HG03457 (cell line): ENCODE results near the gene AFF4.
"Not testable (repeated sequence)": the region's sequence is repeated elsewhere in the genome, so short reads cannot be mapped to it uniquely, and the experiment has no call there.

Source experiments
- ATAC-seq: cut with Tn5 transposase; IDR thresholded peaks from one replicate; pipeline ENCODE4 v1.9.1; 2021; ENCODE audit warnings: moderate number of reproducible peaks; ENCODE audit not compliant: unreplicated experiment

AFF4 gene

DNA sequence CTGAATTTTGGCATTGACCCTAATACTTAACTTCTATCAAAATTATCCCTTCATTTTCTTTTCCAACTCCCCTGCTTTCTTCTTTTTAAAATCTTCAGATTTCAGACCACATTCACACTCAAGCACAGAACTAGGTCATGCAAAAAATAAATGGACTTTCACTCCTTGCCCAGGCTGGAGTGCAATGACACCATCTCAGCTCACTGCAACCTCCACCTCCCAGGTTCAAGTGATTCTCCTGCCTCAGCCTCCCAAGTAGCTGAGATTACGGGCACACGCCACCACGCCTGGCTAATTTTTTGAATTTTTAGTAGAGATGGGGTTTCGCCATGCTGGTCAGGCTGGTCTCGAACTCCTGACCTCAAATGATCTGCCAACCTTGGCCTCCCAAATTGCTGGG, 108.4 kb downstream of the AFF4 start:
- ATAC-seq: not testable (repeated sequence)

GRCh38 chr5:132854301-132854700, 109.1 kb downstream of the AFF4 start:
- ATAC-seq: no peak

DNA sequence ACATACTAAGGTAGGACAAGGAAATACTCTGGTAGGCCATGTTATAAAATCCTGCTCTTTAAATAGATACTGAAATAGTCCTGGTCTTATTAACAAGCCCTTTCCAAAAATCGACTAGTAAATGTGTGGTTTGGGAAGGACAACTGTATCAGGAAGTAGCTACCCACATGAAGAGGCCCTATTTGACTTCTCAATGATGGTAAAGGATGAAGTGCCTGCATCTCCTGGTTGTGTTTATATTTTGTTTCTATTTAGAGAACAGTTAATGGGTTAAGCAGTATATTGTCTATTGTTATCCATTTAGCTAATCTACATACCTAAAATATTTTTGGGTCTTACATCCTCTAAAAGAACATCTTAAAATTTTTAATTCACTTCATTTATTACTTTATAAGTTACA, 109.6 kb downstream of the AFF4 start:
- ATAC-seq: no peak

GRCh38 chr5:132853323-132853722, 110.1 kb downstream of the AFF4 start:
- no peak for ATAC-seq

- no peak for ATAC-seq
These were observed 113.4 kb downstream of the AFF4 start for GRCh38 chr5:132850066-132850465.

DNA sequence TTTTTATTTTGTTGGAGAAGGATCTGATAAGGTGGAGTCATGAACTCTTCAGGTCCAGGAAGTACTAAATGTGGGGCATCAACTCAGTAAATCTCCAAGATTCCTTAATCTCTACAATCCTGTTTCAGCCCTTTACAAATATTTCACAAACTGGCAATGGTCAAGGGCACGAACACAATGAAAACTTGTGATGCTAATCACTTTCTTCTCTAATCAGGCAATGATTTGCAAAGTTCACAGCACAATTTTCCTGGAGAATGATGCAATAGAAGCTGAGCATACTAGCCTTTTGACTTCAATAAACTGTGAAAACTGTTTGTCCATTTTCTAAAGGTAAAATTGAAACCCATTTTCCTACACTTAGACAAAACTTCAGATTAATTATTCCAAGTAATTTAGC, 114.1 kb downstream of the AFF4 start:
- ATAC-seq: no peak

- no peak for ATAC-seq
These were observed 115.2 kb downstream of the AFF4 start for GRCh38 chr5:132848270-132848669.

DNA sequence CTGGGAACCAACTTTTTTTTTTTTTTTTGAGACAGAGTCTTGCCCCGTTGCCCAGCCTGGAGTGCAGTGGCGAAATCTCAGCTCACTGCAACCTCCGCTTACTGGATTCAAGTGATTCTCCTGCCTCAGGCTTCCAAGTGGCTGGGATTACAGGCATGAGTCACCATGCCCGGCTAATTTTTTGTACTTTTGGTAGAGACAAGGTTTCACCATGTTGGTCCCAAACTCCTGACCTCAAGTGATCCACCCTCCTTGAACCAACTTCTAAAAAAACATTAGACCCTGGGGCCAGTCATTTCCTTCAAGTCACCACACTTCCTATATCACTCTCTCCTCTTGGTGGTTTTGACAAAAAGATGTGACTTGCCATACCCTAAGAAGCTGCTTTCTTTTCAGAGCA, 122.1 kb downstream of the AFF4 start:
- no peak for ATAC-seq

DNA sequence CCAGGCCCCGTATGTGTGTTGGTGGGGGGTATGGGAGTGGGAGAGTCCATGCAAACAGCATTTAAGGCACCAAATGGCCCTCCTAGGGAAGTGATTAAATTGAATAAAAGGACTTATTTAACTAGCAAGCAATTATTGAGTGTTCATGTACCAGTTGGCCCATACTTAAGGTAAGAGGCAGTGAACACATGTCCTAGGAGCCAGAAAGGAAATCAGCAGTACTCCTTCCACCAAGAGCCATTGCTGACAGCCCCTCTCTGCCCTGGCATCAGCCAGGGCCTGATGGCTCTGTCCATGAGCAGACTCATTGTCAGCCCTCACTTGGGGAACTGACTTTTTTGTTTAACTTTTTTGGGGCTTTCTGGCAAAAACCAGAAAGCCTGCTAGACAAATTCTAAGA, 122.5 kb downstream of the AFF4 start:
- no peak for ATAC-seq

GRCh38 chr5:132840313-132840712, 123.1 kb downstream of the AFF4 start:
- ATAC-seq: no peak

DNA sequence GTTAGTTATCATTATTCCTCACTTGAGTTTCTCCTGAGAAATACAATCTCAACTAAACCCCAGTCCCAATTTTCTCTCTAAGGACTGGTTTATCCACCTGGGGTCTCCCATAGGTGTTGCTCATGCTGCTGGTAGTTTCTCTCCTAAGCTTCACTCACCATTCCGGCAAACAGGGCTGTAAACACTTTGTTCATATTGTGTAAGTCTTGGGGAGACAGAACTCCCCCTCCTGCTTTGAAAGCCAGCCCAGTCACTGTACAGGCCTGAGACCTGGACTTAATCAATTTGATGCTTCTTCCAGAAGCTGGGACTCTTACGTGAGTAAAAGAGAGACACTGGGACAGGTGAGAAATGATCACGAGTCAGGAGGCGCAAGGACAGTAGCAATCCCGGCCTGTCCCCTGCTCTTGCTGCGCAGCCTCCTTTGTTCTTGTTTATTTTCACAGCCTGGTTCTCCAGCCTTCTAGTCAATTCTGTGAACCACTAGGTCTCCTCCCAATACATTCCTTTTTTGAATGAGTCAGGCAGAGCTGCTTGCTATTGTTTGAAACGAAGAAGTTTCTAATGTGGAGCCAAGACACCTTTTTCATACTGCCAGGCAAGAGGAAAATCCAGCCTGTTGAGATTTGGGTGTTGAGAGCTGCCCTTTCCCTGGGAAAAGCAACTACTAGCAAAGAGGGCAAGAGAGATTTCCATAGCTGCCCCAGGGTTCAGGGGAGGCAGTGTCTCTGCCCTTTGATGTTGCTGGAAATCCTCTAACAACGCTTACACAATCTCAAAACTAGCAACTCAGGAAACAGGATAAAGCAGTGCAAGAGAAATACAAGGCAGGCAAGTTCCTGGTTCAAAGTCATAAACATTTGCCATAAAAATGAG, 123.8 kb downstream of the AFF4 start:
- no peak for ATAC-seq

DNA sequence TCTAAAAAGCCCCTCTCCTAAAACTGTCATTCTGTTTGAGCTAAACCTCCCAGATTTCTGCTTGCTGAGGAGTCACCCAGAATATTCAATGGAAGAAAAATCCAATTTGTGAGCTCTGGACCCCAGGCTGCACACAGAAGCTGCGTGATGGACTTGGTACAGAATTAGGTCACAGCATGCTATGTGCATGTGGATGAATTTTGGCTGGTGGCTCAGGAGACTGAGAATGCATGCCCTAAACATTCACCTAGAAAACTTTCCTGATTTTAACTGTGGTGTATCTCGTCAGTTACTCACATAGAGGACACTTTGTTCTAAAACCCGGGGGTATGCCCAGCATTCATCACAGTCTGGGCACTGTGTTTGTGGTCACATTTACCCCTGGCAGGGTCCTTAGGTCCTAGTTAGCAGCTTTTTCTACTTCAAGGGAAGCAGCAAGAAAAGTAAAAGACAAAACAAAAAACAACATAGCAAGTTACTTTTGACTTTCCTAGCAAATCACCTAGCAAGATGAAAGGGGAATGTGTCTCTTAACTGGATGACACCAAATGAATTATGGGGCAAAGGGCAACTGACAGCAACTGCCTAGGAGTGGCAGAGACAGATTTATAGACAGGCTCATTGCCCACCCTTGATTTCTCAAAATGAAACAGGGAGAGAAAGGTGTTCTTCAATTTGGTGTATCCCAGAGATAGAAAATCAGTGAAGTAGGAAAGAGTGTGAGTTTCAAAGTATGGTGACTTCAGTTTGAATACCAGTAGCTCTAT, 124.7 kb downstream of the AFF4 start:
- no peak for ATAC-seq

GRCh38 chr5:132837868-132838267, 125.6 kb downstream of the AFF4 start:
- no peak for ATAC-seq

DNA sequence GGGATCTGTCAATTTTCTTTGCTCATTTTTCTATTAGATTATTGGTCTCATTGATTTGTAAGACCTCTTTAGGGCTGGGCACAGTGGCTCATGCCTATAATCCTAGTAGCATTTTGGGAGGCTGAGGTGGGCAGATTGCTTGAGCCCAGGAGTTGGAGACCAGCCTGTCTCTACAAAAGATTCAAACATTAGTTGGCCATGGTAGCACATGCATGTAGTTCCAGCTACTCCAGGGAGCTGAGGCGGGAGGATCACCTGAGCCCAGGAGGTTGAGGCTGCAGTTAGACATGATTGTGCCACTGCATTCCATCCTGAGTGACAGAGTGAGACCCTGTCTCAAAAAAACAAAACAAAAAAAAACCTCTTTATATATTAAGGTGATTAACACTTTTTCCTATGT, 126.6 kb downstream of the AFF4 start:
- ATAC-seq: no peak

GRCh38 chr5:132834057-132834456, 129.4 kb downstream of the AFF4 start:
- no peak for ATAC-seq

GRCh38 chr5:132832612-132833011, 130.8 kb downstream of the AFF4 start:
- ATAC-seq: no peak

GRCh38 chr5:132831095-132831860, 132.2 kb downstream of the AFF4 start:
- ATAC-seq: no peak

GRCh38 chr5:132830436-132831094, 132.9 kb downstream of the AFF4 start, which contains the start of gene SHROOM1:
Gene SHROOM1 (minus strand): TSS chr5:132830647. CDS start chr5:132826140, 4,507 bp downstream.
- ATAC-seq: peak; percentile 62

DNA sequence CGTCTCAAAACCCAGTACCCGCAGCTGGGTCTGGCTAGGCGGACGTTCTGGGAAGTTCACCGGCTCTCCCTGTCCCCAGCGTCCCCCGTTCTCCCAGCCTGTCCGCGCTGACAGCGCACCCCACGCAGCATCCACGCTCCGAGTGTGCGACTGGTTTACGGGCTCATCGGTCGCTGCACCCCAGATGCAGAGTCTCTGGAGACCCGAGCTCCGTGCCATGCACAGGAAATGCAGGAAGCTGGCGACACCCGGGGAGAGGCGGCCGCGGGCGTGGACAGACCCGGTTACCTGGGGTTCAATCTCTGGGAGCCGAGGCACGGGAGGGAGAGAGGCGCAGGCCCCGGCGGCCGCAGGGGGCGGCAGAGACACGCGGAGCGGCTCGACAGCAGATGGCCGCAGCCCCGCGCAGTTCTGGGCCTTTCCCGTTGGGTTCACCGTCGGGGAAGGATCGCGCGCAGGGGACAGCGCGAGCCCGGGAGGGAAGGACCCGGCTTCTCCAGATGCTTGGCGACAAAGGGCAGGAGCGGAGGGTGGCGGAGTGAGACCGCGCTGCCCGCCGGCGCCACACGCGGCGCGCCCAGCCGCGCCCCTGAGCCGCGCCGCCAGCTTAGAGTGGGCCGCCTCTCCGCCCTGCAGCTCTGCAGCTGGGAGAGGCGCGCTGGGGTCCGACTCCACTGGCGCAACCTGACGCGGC, 133.5 kb downstream of the AFF4 start:
- ATAC-seq: peak; percentile 60

DNA sequence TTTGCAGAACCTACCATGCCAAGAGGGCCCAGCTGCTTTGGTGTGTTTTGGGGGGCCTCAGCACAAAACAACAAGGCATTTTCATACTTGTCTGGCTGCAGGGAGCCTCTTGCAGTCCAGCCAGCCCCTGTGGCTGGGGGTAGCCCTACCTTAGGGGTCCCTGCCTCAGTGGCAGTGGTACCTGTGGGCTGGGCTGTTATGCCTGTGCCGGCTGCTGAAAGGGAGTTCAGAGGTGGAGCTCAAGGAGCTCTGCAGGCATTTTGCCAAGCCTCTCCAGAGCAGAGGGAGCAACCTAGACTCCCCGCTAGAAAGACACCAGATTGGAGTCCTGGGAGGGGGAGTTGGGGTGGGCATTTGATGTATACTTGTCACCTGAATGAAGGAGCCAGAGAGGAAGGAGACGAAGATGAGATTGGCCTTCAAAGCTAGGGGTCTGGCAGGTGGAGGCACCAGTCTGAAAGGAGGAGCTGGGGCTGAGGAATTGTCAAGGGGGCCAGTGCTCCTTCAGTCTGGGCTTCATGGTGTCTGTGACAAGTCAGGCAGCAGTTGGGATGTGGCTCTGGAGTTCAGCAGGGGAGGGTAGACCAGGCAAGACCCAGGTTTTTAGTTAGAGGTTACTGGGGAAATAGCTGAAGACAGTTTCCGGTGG, 134.5 kb downstream of the AFF4 start:
- no peak for ATAC-seq
